ENCODE measurements around the gene SORCS2. TPM values are rescaled to one million over a fixed set of nuclear protein-coding genes. Genes with fewer than 3 reads are reported as not detected.

The SORCS2 gene
- total and polyA plus RNA-seq, 3 donors from 2014 or later = 2.7 to 4.6 (median 2.9) TPM

GRCh38 chr4:7243609-7244330, 51.4 kb downstream of the SORCS2 start:
- TF ChIP-seq CTCF (IDR thresholded peaks at IDR 0.05) (no peak), POLR2A (IDR thresholded peaks at IDR 0.05) (no peak)
- Histone ChIP-seq H3K4me1 (no peaks in the 10 kb centered on the region), H3K4me3 (no peak overlapping the region), H3K36me3 (ENCODE audit: low read depth, missing control alignments) (no peaks in the 10 kb centered on the region), H3K9me3 (no peaks in the 10 kb centered on the region), H3K27ac (no peak overlapping the region), H3K27me3 (no peaks in the 10 kb centered on the region)
- WGBS, 2 donors = 86 to 87% methylated on average over 13 to 21 of the region's 21 CpGs
- no peak for DNase-seq
- intact Hi-C loops (cut with DNase I; ENCODE audit: low total_unique reads) = no loop called here

DNA sequence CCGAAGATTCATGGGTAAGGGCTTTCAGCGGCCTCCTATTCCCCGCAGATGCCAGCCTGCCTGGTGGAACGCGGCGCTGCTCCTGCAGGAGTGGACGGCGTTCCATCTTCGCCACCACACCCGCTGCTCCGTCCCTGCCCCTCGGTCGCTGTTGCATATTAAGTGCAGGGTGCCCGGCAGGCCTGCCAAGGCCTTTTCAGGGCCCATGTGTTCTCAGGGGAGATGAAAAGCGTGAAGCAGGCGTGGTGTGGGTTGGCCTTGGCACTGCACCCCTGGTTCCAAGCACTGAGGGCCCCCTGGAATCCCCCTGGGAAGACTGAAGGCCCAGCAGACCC, 52.0 kb downstream of the SORCS2 start:
- DNase-seq = no peak
- WGBS, 2 donors = 85 to 89% methylated on average over 11 to 16 of the region's 16 CpGs
- H3K4me3 ChIP-seq = no peak overlapping the region
- no peaks in the 10 kb centered on the region for H3K4me1 ChIP-seq
- no peak overlapping the region for H3K27ac ChIP-seq
- no peaks in the 10 kb centered on the region for H3K36me3 ChIP-seq (ENCODE audit: low read depth, missing control alignments)
- intact Hi-C loops (cut with DNase I; ENCODE audit: low total_unique reads) = no loop called here
- no peak for TF ChIP-seq POLR2A (IDR thresholded peaks at IDR 0.05)
- TF ChIP-seq CTCF (IDR thresholded peaks at IDR 0.05) = no peak
- no peaks in the 10 kb centered on the region for H3K9me3 ChIP-seq
- no peaks in the 10 kb centered on the region for H3K27me3 ChIP-seq

GRCh38 chr4:7244751-7245320, 52.5 kb downstream of the SORCS2 start:
- no peaks in the 10 kb centered on the region for H3K36me3 ChIP-seq (ENCODE audit: low read depth, missing control alignments)
- TF ChIP-seq CTCF (IDR thresholded peaks at IDR 0.05) (no peak), POLR2A (IDR thresholded peaks at IDR 0.05) (no peak)
- no peak for DNase-seq
- H3K27me3 ChIP-seq = no peaks in the 10 kb centered on the region
- intact Hi-C loops (cut with DNase I; ENCODE audit: low total_unique reads) = no loop called here
- no peaks in the 10 kb centered on the region for H3K4me1 ChIP-seq
- H3K9me3 ChIP-seq = no peaks in the 10 kb centered on the region
- 96 to 97% methylated on average over 3 to 12 of the region's 12 CpGs for WGBS, 2 donors
- no peak overlapping the region for H3K4me3 ChIP-seq
- H3K27ac ChIP-seq = no peak overlapping the region

DNA sequence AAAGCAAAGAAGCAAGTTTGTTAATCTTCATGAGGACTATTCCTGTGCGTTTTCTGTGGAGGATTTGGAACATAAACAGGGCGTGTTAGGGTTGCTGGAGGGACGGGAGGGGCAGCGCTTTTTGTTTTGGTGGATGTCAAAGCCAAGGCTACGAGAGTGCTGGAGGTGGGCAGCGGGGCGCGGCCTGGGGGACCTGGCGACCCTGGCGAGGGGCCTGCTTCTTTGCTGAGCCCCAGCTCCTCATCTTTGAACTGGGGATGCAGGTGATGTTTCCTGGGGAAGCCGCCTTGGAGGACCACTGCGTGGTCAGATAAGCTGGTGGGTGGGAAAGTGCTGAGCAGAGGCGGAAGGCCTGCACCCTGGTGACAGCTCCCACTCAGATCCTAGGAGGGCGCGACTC, 55.2 kb downstream of the SORCS2 start:
- no peak overlapping the region for H3K4me3 ChIP-seq
- H3K27me3 ChIP-seq = no peaks in the 10 kb centered on the region
- WGBS, 2 donors = 86 to 95% methylated on average over 13 to 15 of the region's 15 CpGs
- no peak for DNase-seq
- H3K9me3 ChIP-seq = no peaks in the 10 kb centered on the region
- no peak for TF ChIP-seq POLR2A (IDR thresholded peaks at IDR 0.05)
- no peak for TF ChIP-seq CTCF (IDR thresholded peaks at IDR 0.05)
- no peak overlapping the region for H3K27ac ChIP-seq
- peaks cover 5% of the 10 kb centered on the region for H3K4me1 ChIP-seq
- intact Hi-C loops (cut with DNase I; ENCODE audit: low total_unique reads) = no loop called here
- no peaks in the 10 kb centered on the region for H3K36me3 ChIP-seq (ENCODE audit: low read depth, missing control alignments)

DNA sequence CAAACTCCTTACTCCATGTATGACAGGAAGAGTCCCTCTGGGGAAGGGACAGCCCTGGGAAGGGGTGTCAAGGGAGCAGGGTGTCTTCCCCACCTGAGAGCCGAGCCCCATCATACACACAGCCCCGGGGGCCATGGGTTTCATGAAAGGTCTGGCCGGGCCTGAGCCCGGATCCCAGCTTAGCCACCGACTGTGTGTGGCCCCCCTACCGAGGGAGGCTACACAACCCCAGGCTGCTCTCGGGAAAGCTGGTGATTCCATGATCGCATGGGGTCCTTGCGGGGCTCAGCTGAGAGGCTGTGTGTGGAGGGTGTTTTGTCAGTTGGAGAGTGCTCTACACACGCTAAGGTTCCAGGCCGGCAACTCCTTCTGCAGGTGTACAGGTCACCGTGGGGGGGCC, 55.6 kb downstream of the SORCS2 start:
- intact Hi-C loops (cut with DNase I; ENCODE audit: low total_unique reads) = no loop called here
- WGBS, 2 donors = 81 to 92% methylated on average over 10 to 12 of the region's 12 CpGs
- peaks cover 5% of the 10 kb centered on the region for H3K4me1 ChIP-seq
- no peaks in the 10 kb centered on the region for H3K9me3 ChIP-seq
- no peak for TF ChIP-seq POLR2A (IDR thresholded peaks at IDR 0.05)
- TF ChIP-seq CTCF (IDR thresholded peaks at IDR 0.05) = no peak
- H3K27me3 ChIP-seq = no peaks in the 10 kb centered on the region
- no peak for DNase-seq
- H3K27ac ChIP-seq = no peak overlapping the region
- H3K36me3 ChIP-seq (ENCODE audit: low read depth, missing control alignments) = no peaks in the 10 kb centered on the region
- H3K4me3 ChIP-seq = no peak overlapping the region
